NCI-H1092 treated with DMSO at 0.1 percent for 48 hours (cell line): ENCODE measurements around the gene HOXD13.

ENCODE experiments used
- DNase-seq: peaks from one replicate; lab custom pipeline; 2025; lab: John Stamatoyannopoulos, UW

The HOXD13 gene

GRCh38 chr2:176106581-176107539 is 14.3 kb downstream of the HOXD13 start, which contains the start of gene HOXD11:
Gene HOXD11, plus strand, starts transcription at chr2:176107280. Its CDS starts 76 bp downstream, at chr2:176107356.
- DNase-seq, result no peak

DNA sequence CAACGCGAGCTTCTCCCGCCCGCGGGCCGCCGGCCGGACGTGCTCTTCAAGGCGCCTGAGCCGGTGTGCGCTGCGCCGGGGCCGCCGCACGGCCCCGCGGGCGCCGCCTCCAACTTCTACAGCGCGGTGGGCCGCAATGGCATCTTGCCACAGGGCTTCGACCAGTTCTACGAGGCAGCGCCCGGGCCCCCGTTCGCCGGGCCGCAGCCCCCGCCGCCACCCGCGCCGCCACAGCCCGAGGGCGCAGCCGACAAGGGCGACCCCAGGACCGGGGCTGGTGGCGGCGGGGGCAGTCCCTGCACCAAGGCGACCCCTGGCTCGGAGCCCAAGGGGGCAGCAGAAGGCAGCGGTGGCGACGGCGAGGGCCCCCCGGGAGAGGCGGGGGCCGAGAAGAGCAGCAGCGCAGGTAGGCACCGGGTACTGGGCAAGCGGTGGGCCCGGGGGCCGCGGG is 15.2 kb downstream of the HOXD13 start:
- DNase-seq, result no peak

DNA sequence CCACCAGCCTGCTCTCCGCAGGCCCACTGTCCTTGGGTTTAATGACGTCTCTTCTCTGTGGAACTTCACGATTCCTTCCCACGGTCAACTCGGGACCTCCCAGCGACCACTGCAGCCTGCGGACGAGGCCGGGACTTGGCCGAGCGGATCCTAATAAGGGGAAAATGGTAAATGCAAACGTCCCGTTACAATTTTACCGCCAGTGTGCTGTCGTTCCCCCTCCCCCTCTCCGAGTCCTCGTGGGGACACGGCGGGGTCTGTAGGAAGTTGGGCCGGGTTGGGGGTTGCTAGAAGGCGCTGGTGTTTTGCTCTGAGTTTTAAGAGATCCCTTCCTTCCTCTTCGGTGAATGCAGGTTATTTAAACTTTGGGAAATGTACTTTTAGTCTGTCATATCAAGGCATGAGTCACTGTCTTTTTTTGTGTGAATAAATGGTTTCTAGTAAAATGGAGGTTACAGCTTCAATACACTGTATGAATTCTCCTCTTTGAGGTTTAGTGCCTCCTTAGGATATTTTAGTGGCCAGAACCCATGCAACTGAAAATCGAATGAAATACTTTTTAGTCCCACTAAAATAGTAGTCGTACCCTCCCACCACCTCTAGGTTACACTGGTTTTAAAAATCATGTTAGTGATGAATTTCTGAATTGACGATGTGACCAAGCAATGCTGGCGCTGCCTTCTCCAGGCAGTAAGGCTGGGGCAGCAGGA is 16.8 kb downstream of the HOXD13 start:
- no peak for DNase-seq

- DNase-seq, result no peak
These were observed 17.4 kb downstream of the HOXD13 start for GRCh38 chr2:176109946-176110345.

- no peak for DNase-seq
These were observed 18.1 kb downstream of the HOXD13 start for GRCh38 chr2:176110415-176111308.

DNA sequence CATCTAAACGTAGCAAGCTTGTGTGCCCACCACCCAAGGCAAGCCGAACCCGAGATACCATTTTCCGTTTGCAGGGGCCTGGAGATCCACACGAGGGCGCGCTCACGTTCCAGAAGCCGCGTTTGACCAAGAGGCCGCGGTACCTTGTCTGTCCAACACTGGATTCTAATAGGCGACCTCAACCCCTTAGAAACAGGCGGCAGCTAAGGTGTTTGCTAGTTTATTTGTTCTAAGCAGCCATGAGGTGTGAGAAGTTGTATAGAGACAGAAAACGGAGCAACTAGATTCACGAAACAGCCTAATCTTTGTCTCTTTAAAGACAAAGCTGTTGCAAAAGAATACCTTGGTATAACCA is 18.8 kb downstream of the HOXD13 start:
- no peak for DNase-seq

DNA sequence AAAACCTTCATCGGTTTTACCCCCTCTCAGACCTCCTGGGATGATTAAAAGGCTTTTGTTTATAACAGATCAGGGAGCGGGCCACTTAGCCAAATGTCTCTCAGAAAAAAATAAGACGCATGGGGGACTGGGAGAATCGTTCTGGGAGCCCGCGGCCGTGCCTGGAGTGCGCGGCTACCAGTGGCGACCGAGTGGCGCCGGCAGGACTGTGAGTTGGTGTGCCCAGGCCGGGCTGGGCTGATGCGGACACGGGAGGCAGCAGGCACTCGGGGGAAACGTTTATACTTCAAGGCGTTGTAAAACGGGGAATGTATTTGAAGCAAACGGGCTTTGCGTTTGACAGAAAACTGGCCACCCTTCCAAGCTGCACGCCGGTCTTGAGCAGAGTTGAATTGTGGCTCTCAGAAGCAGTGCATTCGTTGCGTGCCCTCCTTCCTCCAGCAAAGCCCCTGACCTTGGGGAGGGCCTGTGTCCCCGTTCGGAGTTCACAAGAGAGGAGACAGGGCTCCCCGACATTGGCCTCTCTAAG is 19.4 kb downstream of the HOXD13 start:
- DNase-seq, result no peak

GRCh38 chr2:176112375-176113302 is 20.1 kb downstream of the HOXD13 start:
- DNase-seq, result no peak

GRCh38 chr2:176114120-176114929 is 21.8 kb downstream of the HOXD13 start:
- no peak for DNase-seq

DNA sequence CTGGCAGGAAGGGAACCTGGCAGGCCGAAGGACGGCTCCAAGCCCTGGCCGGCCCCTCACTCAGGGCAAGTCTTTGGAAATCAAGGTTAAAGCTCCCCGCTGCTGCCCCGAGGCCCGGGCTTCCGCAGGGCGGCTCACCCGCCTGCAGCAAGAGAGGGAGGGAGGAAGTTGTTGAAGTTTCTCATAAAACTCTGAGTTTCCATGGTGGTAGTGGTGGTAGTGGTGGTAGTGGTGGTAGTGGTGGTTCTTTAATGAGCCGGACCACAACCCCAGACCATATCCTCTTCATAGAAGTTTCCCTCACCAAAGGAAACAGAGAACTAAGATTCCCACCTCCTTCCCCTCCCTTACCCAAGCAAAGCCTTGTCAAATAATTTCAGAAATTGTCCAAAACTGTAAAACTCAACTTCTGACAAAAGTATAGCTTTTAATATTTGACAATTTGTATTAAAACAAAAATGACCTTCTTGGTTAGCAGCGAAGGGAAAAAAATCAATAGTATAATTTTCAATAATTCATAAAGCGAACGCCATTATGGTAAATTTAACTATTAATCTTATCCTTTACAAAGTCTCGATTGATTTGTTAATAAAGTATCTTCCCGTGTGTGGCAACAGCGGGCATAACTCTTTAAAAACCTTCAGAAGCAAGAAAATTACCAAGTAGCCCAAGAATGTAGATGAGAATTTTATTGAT is 22.6 kb downstream of the HOXD13 start:
- DNase-seq, result no peak

GRCh38 chr2:176115883-176116813 is 23.6 kb downstream of the HOXD13 start, which contains the start of gene HOXD10:
Gene HOXD10, plus strand, starts transcription at chr2:176116778. Its CDS starts 56 bp downstream, at chr2:176116834.
- DNase-seq, result no peak

GRCh38 chr2:176117162-176117822 is 24.8 kb downstream of the HOXD13 start:
- no peak for DNase-seq

- no peak for DNase-seq
These were observed 25.4 kb downstream of the HOXD13 start for GRCh38 chr2:176117823-176118371.

DNA sequence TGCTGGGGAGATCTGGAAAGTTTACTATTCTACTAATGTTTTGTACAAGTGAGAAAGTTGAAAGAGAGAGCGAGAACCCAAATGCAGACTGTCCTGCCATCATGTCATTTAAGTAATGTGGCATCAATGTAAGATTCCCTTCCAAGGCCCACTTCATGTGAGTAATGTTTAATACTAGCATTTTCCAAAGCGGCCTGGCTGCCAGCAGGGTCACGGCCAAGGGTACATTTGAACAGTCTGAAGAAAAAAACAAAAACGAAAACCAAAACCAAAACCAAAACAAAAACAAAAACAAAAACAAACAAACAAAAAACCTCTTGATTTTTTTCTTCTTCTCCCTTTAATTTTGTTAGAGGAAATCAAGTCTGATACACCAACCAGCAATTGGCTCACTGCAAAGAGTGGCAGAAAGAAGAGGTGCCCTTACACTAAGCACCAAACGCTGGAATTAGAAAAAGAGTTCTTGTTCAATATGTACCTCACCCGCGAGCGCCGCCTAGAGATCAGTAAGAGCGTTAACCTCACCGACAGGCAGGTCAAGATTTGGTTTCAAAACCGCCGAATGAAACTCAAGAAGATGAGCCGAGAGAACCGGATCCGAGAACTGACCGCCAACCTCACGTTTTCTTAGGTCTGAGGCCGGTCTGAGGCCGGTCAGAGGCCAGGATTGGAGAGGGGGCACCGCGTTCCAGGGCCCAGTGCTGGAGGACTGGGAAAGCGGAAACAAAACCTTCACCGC is 26.2 kb downstream of the HOXD13 start:
- DNase-seq, result no peak

DNA sequence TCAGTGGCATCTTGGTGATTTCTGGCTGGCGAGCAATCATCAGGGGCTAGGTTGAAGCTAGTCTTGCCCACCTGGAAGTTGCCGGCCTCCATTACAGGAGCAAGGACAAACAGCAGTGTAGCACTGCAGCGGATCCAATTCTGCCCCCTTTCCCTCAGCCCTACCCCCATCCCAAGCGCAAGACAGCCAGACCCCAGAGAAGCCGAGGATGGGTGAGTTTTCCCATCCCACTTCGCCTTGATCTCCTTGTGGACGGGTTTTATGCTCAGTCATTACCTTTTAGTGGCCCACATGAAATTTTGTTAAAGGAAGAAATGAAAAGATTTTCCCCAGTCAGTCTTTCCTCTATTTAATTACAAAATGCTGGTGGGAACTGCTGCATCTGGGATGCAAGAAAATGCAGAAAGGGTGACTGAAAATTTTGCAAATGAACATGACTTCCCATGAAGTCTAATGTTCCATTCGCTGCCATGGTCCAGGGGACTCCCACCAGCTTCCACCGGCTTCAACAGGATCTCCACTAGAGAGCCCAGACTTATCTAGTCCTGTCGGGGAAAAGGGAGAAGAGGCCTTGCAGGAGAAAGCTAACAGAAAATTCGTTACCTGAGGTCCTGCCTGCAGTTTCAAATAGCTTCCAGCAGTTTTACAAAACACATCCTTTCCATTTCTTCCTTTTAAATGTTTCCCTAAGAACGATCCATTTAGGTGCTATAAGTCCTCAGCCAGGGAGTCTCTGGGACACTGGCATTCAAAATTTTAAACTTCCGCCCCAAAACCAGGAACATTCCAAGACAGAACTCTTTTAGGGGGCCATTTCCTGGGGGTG is 28.1 kb downstream of the HOXD13 start:
- DNase-seq, result no peak
